MCF 10A (cell line): ENCODE data around the gene MS4A10. TPM values are rescaled to one million over a fixed set of nuclear protein-coding genes. Genes with fewer than 3 reads are reported as not detected.
A peak's percentile ranks its signal among the peaks of the same experiment; 100 is the strongest.

Experiments
- BruUV-seq: library from RNA; stranded (reverse); fragments of 400-500 nt; replicated peaks from 2 replicates; lab custom pipeline; 2021; lab: Mats Ljungman, UMichigan
- CTCF ChIA-PET: fragments of 300-600 bp; sonication (Branson Sonifier 250); formaldehyde crosslinking; extraction: SDS; loops from one replicate; lab custom pipeline; 2021; ENCODE audit warnings: antibody characterized with exemption, inconsistent platforms; lab: Yijun Ruan, JAX
- POLR2A ChIA-PET: fragments of 300-600, 350-650 bp; sonication (Branson Sonifier 250); formaldehyde crosslinking; extraction: SDS; loops from one replicate; lab custom pipeline; 2020; ENCODE audit warnings: antibody characterized with exemption, inconsistent platforms; lab: Yijun Ruan, JAX
- DNase-seq: peaks from one replicate; pipeline ENCODE4 v3.0.0-alpha.2; 2018; ENCODE audit not compliant: unreplicated experiment
- H3K27ac Mint-ChIP-seq: one replicate; pipeline ENCODE4 v1.8.0; 2022; ENCODE audit warnings: mild to moderate bottlenecking, low read depth, mixed read lengths; ENCODE audit not compliant: unreplicated experiment
- H3K27me3 Mint-ChIP-seq: one replicate; pipeline ENCODE4 v1.8.0; 2022; ENCODE audit warnings: mixed read lengths; ENCODE audit not compliant: insufficient read depth, unreplicated experiment
- H3K36me3 Mint-ChIP-seq: one replicate; pipeline ENCODE4 v1.8.0; 2022; ENCODE audit warnings: mild to moderate bottlenecking, moderate library complexity, mixed read lengths; ENCODE audit not compliant: insufficient read depth, unreplicated experiment
- H3K4me1 Mint-ChIP-seq: one replicate; pipeline ENCODE4 v1.8.0; 2022; ENCODE audit warnings: mixed read lengths; ENCODE audit not compliant: insufficient read depth, unreplicated experiment
- H3K4me3 Mint-ChIP-seq: one replicate; pipeline ENCODE4 v1.8.0; 2022; ENCODE audit warnings: mild to moderate bottlenecking, moderate library complexity, mixed read lengths; ENCODE audit not compliant: unreplicated experiment
- H3K9me3 Mint-ChIP-seq: one replicate; pipeline ENCODE4 v1.8.0; 2022; ENCODE audit warnings: mixed read lengths; ENCODE audit not compliant: unreplicated experiment
- CTCF ChIP-seq: fragments of 200-600 bp; IDR thresholded peaks from one replicate; pipeline ENCODE4 v1.8.0; 2022; ENCODE audit warnings: antibody characterized with exemption, mild to moderate bottlenecking; ENCODE audit not compliant: unreplicated experiment
- intact Hi-C: fragments of 100-400 bp; cut with micrococcal nuclease; formaldehyde crosslinking; loops from 2 replicates; pipeline ENCODE4 v1.14.1; 2022
- total RNA-seq: library from RNA; stranded (reverse); gene quantifications from 2 replicates; pipeline ENCODE4 v1.2.3, GENCODE V29; 2022

MS4A10 gene
- total RNA-seq, 1 experiment from 2014 or later = not detected

- H3K36me3 Mint-ChIP-seq = peaks cover 28% of the 10 kb centered on the region
- intact Hi-C loops = no loop called here
- peak overlapping the region; percentile 91 for H3K4me3 Mint-ChIP-seq
- no peak for DNase-seq
- no peak for TF ChIP-seq CTCF
- BruUV-seq = no TSS peak
- no peaks in the 10 kb centered on the region for H3K9me3 Mint-ChIP-seq
- CTCF ChIA-PET = interaction anchor here (0.6 to 5.3 kb wide), 5 partner anchors 13 to 109 kb away, joined by 3 to 36 read pairs (median 20); no protein-coding TSS in a partner anchor
- H3K27ac Mint-ChIP-seq = peak overlapping the region; percentile 92
- no peaks in the 10 kb centered on the region for H3K27me3 Mint-ChIP-seq
- POLR2A ChIA-PET = interaction anchor here (0.5 to 2.7 kb wide), 4 partner anchors 13 to 517 kb away, joined by 3 to 26 read pairs (median 6); partner anchors contain the start of gene PRPF19
- H3K4me1 Mint-ChIP-seq = peaks cover 42% of the 10 kb centered on the region
These were observed 59.1 kb downstream of the MS4A10 start for GRCh38 chr11:60844045-60844869.

DNA sequence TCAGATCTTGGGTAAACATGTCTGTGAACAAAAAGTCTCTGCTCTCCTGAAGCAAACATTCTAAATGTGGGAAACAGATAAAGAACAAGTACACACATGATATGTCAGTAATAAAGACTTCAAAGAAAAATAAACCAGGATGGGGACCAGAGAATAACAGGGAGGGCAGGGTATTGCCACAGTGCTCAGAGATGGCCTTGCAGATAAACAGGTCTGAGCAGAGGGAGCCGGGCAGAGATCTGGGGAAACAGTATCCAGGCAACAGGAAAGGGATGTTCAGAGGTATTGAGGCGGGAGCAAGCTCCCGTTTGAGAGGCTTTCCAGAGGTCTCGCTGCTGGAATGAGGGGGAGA lies 59.7 kb downstream of the MS4A10 start:
- no peak for TF ChIP-seq CTCF
- BruUV-seq = no TSS peak
- Mint-ChIP-seq H3K4me3 (peak overlapping the region; percentile 91), H3K27ac (peak overlapping the region; percentile 92), H3K4me1 (peaks cover 42% of the 10 kb centered on the region), H3K36me3 (peaks cover 31% of the 10 kb centered on the region), H3K27me3 (no peaks in the 10 kb centered on the region), H3K9me3 (no peaks in the 10 kb centered on the region)
- DNase-seq = no peak
- intact Hi-C loops = no loop called here
- ChIA-PET CTCF (interaction anchor here (0.6 to 5.3 kb wide), 5 partner anchors 13 to 108 kb away, joined by 3 to 36 read pairs (median 20); no protein-coding TSS in a partner anchor), POLR2A (interaction anchor here (1.7 kb wide), 2 partner anchors 14 to 26 kb away, joined by 4 to 7 read pairs; no protein-coding TSS in a partner anchor)

GRCh38 chr11:60845338-60845737 lies 60.2 kb downstream of the MS4A10 start:
- DNase-seq = no peak
- Mint-ChIP-seq H3K27ac (peak overlapping the region; percentile 36), H3K4me1 (peaks cover 41% of the 10 kb centered on the region), H3K4me3 (peak overlapping the region; percentile 91), H3K27me3 (no peaks in the 10 kb centered on the region), H3K9me3 (no peaks in the 10 kb centered on the region), H3K36me3 (peaks cover 35% of the 10 kb centered on the region)
- CTCF ChIA-PET = interaction anchor here (4.2 to 5.3 kb wide), 2 partner anchors 14 to 54 kb away, joined by 20 to 36 read pairs; no protein-coding TSS in a partner anchor
- BruUV-seq = no TSS peak
- no peak for TF ChIP-seq CTCF
- intact Hi-C loops = no loop called here
- POLR2A ChIA-PET = no interaction called here

DNA sequence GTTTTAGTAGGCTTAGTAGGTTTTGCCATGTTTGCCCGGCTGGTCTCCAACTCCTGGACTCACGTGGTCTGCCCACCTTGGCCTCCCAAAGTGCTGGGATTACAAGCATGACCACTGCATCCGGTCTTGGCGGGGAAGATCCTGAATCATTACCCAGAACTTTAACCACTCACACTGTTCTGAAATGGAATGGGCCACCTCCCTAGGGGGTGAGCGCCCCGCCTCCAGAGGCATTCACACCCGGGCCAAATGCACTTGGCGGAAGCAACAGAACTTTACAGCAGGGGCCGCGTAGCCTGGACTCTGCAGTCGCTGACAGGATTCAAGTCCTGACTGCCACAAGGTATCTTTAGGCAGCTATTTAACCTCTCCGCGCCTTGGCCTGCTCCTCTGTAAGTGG lies 62.1 kb downstream of the MS4A10 start:
- no peak for DNase-seq
- H3K4me1 Mint-ChIP-seq = peaks cover 24% of the 10 kb centered on the region
- H3K9me3 Mint-ChIP-seq = no peaks in the 10 kb centered on the region
- no TSS peak for BruUV-seq
- intact Hi-C loops = no loop called here
- CTCF ChIA-PET = interaction anchor here (0.6 to 5.3 kb wide), 2 partner anchors 16 kb away, joined by 3 to 36 read pairs; no protein-coding TSS in a partner anchor
- TF ChIP-seq CTCF = no peak
- peaks cover 41% of the 10 kb centered on the region for H3K36me3 Mint-ChIP-seq
- no peak overlapping the region for H3K4me3 Mint-ChIP-seq
- POLR2A ChIA-PET = no interaction called here
- H3K27ac Mint-ChIP-seq = no peak overlapping the region
- no peaks in the 10 kb centered on the region for H3K27me3 Mint-ChIP-seq
